Stomach (tissue), 9 donors: ENCODE results near the gene DYDC2. TPM values are rescaled to one million over a fixed set of nuclear protein-coding genes. Genes with fewer than 3 reads are reported as not detected.

Experiments used
- DNase-seq, 2 donors: peaks; one replicate each; pipeline versions ENCODE4 v3.0.0 to v3.0.0-alpha.2; 2013 to 2019
- H3K27ac ChIP-seq, 5 donors: fragments of 200-600 bp in 4 of 5; sonication (generic) in 4 of 5; one replicate each; pipeline ENCODE4 v1.5.1; 2013 to 2019; ENCODE audit warnings: mild to moderate bottlenecking in 1 of 5, moderate library complexity in 1 of 5
- H3K27me3 ChIP-seq, 3 donors: fragments of 200-600 bp; sonication (generic); one replicate each; pipeline ENCODE4 v1.5.1; 2017 to 2019; ENCODE audit warnings: mixed run types in 1 of 3
- H3K36me3 ChIP-seq, 4 donors: fragments of 200-600 bp; sonication (generic); 1 replicate in 3 of 4; 2 replicates in 1 of 4; pipeline ENCODE4 v1.5.1; 2016 to 2019
- H3K4me1 ChIP-seq, 4 donors: fragments of 200-600 bp; sonication (generic); one replicate each; pipeline ENCODE4 v1.5.1; 2016 to 2019
- H3K4me3 ChIP-seq, 4 donors: fragments of 200-600 bp; sonication (generic) in 3 of 4; one replicate each; pipeline ENCODE4 v1.5.1; 2016 to 2019; ENCODE audit warnings: mild to moderate bottlenecking in 1 of 4
- H3K9me3 ChIP-seq, 4 donors: fragments of 200-600 bp; sonication (generic); one replicate each; pipeline ENCODE4 v1.5.1; 2016 to 2019
- CTCF ChIP-seq, 7 experiments: fragments of 450-650 bp in 4 of 7; fragments of 200-600 bp in 3 of 7; sonication (generic) in 3 of 7; IDR thresholded peaks; one replicate each; pipeline ENCODE4 v1.5.1; 2016 to 2019; ENCODE audit warnings: antibody characterized with exemption in 7 of 7, control low read depth in 2 of 7, mild to moderate bottlenecking in 1 of 7
- EP300 ChIP-seq: sonication (generic); formaldehyde crosslinking; IDR thresholded peaks from one replicate; pipeline ENCODE4 v1.6.1; 2017; ENCODE audit warnings: antibody characterized with exemption
- POLR2A ChIP-seq, 4 donors: fragments of 450-650 bp; IDR thresholded peaks; one replicate each; pipeline ENCODE4 v1.6.1; 2016; ENCODE audit warnings: antibody characterized with exemption in 4 of 4, control low read depth in 2 of 4, mild to moderate bottlenecking in 1 of 4, moderate library complexity in 1 of 4
- POLR2AphosphoS5 ChIP-seq, 3 donors: sonication (generic); formaldehyde crosslinking; IDR thresholded peaks; one replicate each; pipeline ENCODE4 v1.6.1; 2016; ENCODE audit warnings: antibody characterized with exemption in 3 of 3
- WGBS, 5 donors: extraction: QIAGEN DNeasy Blood & Tissue Kit in 3 of 5; methylation state at CpG; one replicate each; pipeline versions ENCODE4 v1.1.5 to v1.1.7; 2013 to 2018; 5-methylcytosine and 5-hydroxymethylcytosine counted together
- intact Hi-C: fragments of 100-400 bp; cut with DNase I; formaldehyde crosslinking; loops from one replicate; pipeline ENCODE4 v1.15.1; 2023; ENCODE audit warnings: low total_unique reads
- polyA plus RNA-seq, 3 donors: library from polyadenylated mRNA; stranded (reverse); fragments of 200-250 nt; gene quantifications; one replicate each; pipeline ENCODE4 v1.2.3, GENCODE V29; 2013
- total RNA-seq, 5 donors: library from RNA; depleted of rRNA; stranded (reverse); fragments of >200 nt; gene quantifications; one replicate each; pipeline versions ENCODE4 v1.1.0 to v1.2.3, GENCODE V29; 2014 to 2016
- donor health status: healthy with polysubstance abuse.
- donor health status: Bipolar disorder and iron deficiency.
- donor health status: healthy.

The DYDC2 gene
- total and polyA plus RNA-seq, 8 donors: 0.37 to 0.95 TPM; not detected in 6

- TF ChIP-seq POLR2A (IDR thresholded peaks at IDR 0.05): no peak
- no peak for TF ChIP-seq CTCF (IDR thresholded peaks at IDR 0.05)
- TF ChIP-seq POLR2AphosphoS5 (IDR thresholded peaks at IDR 0.05): no peak
- TF ChIP-seq EP300: no peak
- intact Hi-C loops: no loop called here
- no peak overlapping the region for H3K27ac ChIP-seq
- H3K4me3 ChIP-seq: no peak overlapping the region
- H3K4me1 ChIP-seq: no peaks in the 10 kb centered on the region
- 50 to 63% (median 53%) methylated on average over 6 of the region's 6 CpGs for WGBS, 5 donors
- no peaks in the 10 kb centered on the region for H3K36me3 ChIP-seq
- H3K27me3 ChIP-seq: peaks cover 0 to 6% (median 0%) of the 10 kb centered on the region in 3 donors
- DNase-seq: no peak
- no peaks in the 10 kb centered on the region for H3K9me3 ChIP-seq
Observed at GRCh38 chr10:80324891-80325364, 31.7 kb upstream of the DYDC2 start.

- Histone ChIP-seq H3K27me3 (no peaks in the 10 kb centered on the region), H3K9me3 (no peaks in the 10 kb centered on the region), H3K36me3 (no peaks in the 10 kb centered on the region), H3K27ac (no peak overlapping the region), H3K4me1 (no peaks in the 10 kb centered on the region), H3K4me3 (no peak overlapping the region)
- TF ChIP-seq EP300 (no peak), POLR2AphosphoS5 (IDR thresholded peaks at IDR 0.05) (no peak), CTCF (IDR thresholded peaks at IDR 0.05) (no peak), POLR2A (IDR thresholded peaks at IDR 0.05) (no peak)
- intact Hi-C loops: no loop called here
- DNase-seq: no peak
- 89 to 100% (median 92%) methylated on average over 1 of the region's 1 CpG for WGBS, 5 donors
Observed at GRCh38 chr10:80333983-80334382, 22.6 kb upstream of the DYDC2 start.

GRCh38 chr10:80344276-80344675 lies 12.3 kb upstream of the DYDC2 start:
- Histone ChIP-seq H3K9me3 (no peaks in the 10 kb centered on the region), H3K27ac (no peak overlapping the region), H3K4me1 (no peaks in the 10 kb centered on the region), H3K4me3 (no peak overlapping the region), H3K27me3 (no peaks in the 10 kb centered on the region), H3K36me3 (no peaks in the 10 kb centered on the region)
- TF ChIP-seq CTCF (IDR thresholded peaks at IDR 0.05): no peak
- TF ChIP-seq POLR2A (IDR thresholded peaks at IDR 0.05): no peak
- TF ChIP-seq EP300: no peak
- TF ChIP-seq POLR2AphosphoS5 (IDR thresholded peaks at IDR 0.05): no peak
- no peak for DNase-seq
- intact Hi-C loops: no loop called here
- WGBS, 5 donors: 67 to 83% (median 68%) methylated on average over 1 of the region's 1 CpG

DNA sequence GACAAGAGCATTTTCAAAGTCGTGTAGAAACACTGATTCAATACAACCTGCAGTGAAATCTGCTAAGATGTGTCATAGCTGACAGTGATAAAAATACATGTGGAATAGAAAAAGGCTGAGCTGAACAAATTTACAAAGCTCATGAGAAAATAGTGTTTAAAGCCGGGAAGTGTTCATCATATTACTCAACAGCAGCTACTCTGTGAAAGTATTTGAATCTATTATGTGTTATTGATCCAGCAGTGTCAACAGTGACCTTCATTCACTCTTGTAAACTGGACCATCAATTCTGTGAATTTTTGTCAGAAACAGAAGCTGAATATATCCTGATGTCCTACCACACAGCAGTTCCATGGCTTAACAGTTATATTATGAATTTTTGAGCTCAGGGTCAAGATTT lies 11.7 kb upstream of the DYDC2 start:
- Histone ChIP-seq H3K36me3 (no peaks in the 10 kb centered on the region), H3K27ac (no peak overlapping the region), H3K4me3 (no peak overlapping the region), H3K9me3 (no peaks in the 10 kb centered on the region), H3K4me1 (no peaks in the 10 kb centered on the region), H3K27me3 (no peaks in the 10 kb centered on the region)
- DNase-seq: no peak
- TF ChIP-seq CTCF (IDR thresholded peaks at IDR 0.05): no peak
- intact Hi-C loops: no loop called here
- WGBS, 5 donors: 36 to 54% (median 50%) methylated on average over 2 of the region's 2 CpGs
